ENCODE measurements around the gene GOLT1A.

- TF ChIP-seq EZH2phosphoT487 (conservative IDR thresholded peaks at IDR 0.05; ENCODE audit: low read length) (no peak), CTCF (IDR thresholded peaks at IDR 0.05; ENCODE audit: insufficient read depth, low read length, poor library complexity, severe bottlenecking) (no peak)
These were observed 48.9 kb upstream of the GOLT1A start for GRCh38 chr1:204262506-204263253.
